ENCODE measurements around the gene ZNF333.

ZNF333 gene

DNA sequence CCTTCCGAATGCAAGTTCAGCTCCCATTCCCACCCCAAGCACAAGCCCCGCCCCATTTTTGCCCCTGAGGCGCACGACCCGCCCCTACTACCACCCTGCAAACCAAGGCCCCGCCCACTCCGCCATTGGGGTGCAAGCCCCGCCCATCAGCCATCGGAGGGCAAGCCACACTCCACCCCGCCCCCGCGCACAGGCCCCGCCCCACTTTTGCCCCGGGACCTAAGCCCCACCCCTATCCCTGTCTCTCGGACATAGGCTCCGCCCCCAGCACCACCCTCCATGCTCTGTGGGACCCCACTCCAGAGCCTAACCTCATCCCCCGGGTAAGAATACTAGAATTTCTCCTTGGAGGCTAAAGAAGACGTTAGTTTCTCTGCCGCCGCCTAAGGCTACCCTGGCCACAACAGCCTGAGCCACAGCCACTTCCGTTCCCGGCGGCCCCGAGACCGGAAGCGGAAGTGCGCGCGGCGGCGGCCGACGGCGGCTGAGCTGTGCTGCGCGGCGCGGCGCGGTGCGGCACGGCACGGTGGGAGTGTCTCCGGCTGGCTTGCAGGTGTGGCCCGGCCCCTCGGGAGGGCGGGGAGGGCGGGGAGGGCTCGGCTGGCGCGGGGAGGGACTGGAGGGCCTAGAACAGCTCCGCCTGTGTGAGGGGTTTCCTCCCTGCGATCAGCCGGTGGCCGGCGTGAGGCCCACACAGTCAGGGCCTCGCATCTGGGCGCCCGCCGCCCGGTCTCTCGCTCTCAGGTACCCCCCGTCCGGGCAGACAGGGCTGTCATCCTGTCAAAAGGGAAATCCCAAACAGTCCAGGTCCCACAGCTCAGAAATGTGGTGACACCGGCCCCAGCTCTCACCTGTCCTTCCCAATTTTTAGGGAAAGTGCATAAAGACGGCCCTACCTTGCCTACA lies at the start of gene ZNF333:
Gene ZNF333, plus strand, starts transcription at position 451 of the 906 bp plus-strand sequence. CDS start 3,444 bp downstream, outside the sequence.
- peak within 1 kb of the TSS; percentile 82 for H3K27ac ChIP-seq (ENCODE audit: extremely low read depth, low read depth, low read length)
- CTCF ChIA-PET: interaction anchor here (0.6 to 9.2 kb wide), 3 partner anchors 117 to 185 kb away, joined by 4 to 137 read pairs (median 5); partner anchors contain the start of gene NDUFB7
- no peak for TF ChIP-seq ZBTB20 (tag by site-specific recombination; IDR thresholded peaks at IDR 0.05)
- no peak for TF ChIP-seq SCRT2 (tag by site-specific recombination; IDR thresholded peaks at IDR 0.05)
- no peak for TF ChIP-seq ZNF302 (tag by site-specific recombination; IDR thresholded peaks at IDR 0.05; ENCODE audit: low read depth)
- no peak for TF ChIP-seq ZNF792 (tag by site-specific recombination; IDR thresholded peaks at IDR 0.05)
- TF ChIP-seq, protein P1, sequence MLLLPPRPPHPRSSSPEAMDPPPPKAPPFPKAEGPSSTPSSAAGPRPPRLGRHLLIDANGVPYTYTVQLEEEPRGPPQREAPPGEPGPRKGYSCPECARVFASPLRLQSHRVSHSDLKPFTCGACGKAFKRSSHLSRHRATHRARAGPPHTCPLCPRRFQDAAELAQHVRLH (tag by site-specific recombination; IDR thresholded peaks at IDR 0.05): peak; percentile 43; the same call in 1 of the 2 replicates
- no peak for TF ChIP-seq ZNF837 (tag by site-specific recombination; IDR thresholded peaks at IDR 0.05)
- peak; percentile 45; the same call in 1 of the 2 replicates for TF ChIP-seq ZNF660 (tag by site-specific recombination; IDR thresholded peaks at IDR 0.05)
- TF ChIP-seq ZNF510 (tag by site-specific recombination; IDR thresholded peaks at IDR 0.05; ENCODE audit: insufficient replicate concordance): no peak
- peak; percentile 59 for TF ChIP-seq KLF8 (tag by site-specific recombination; IDR thresholded peaks at IDR 0.05)
- peak; percentile 74 for TF ChIP-seq SP2 (tag by site-specific recombination; IDR thresholded peaks at IDR 0.05)
- peak; percentile 68 for TF ChIP-seq ZXDB (tag by site-specific recombination; IDR thresholded peaks at IDR 0.05)
- no peak for TF ChIP-seq ZNF514 (tag by site-specific recombination; IDR thresholded peaks at IDR 0.05)
- no peak for TF ChIP-seq ZNF2 (tag by site-specific recombination; IDR thresholded peaks at IDR 0.05)
- TF ChIP-seq ZNF747 (tag by site-specific recombination; IDR thresholded peaks at IDR 0.05): no peak
- TF ChIP-seq, protein P2, sequence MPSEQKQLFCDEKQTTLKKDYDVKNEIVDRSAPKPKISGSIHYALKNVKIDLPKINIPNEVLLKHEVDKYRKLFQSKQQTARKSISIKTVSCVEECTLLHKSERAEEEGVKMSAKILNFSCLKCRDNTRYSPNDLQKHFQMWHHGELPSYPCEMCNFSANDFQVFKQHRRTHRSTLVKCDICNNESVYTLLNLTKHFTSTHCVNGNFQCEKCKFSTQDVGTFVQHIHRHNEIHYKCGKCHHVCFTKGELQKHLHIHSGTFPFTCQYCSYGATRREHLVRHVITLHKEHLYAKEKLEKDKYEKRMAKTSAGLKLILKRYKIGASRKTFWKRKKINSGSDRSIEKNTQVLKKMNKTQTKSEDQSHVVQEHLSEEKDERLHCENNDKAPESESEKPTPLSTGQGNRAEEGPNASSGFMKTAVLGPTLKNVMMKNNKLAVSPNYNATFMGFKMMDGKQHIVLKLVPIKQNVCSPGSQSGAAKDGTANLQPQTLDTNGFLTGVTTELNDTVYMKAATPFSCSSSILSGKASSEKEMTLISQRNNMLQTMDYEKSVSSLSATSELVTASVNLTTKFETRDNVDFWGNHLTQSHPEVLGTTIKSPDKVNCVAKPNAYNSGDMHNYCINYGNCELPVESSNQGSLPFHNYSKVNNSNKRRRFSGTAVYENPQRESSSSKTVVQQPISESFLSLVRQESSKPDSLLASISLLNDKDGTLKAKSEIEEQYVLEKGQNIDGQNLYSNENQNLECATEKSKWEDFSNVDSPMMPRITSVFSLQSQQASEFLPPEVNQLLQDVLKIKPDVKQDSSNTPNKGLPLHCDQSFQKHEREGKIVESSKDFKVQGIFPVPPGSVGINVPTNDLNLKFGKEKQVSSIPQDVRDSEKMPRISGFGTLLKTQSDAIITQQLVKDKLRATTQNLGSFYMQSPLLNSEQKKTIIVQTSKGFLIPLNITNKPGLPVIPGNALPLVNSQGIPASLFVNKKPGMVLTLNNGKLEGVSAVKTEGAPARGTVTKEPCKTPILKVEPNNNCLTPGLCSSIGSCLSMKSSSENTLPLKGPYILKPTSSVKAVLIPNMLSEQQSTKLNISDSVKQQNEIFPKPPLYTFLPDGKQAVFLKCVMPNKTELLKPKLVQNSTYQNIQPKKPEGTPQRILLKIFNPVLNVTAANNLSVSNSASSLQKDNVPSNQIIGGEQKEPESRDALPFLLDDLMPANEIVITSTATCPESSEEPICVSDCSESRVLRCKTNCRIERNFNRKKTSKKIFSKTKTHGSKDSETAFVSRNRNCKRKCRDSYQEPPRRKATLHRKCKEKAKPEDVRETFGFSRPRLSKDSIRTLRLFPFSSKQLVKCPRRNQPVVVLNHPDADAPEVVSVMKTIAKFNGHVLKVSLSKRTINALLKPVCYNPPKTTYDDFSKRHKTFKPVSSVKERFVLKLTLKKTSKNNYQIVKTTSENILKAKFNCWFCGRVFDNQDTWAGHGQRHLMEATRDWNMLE (tag by site-specific recombination; conservative IDR thresholded peaks at IDR 0.05; ENCODE audit: low read depth): peak; percentile 94
- TF ChIP-seq, protein P3, sequence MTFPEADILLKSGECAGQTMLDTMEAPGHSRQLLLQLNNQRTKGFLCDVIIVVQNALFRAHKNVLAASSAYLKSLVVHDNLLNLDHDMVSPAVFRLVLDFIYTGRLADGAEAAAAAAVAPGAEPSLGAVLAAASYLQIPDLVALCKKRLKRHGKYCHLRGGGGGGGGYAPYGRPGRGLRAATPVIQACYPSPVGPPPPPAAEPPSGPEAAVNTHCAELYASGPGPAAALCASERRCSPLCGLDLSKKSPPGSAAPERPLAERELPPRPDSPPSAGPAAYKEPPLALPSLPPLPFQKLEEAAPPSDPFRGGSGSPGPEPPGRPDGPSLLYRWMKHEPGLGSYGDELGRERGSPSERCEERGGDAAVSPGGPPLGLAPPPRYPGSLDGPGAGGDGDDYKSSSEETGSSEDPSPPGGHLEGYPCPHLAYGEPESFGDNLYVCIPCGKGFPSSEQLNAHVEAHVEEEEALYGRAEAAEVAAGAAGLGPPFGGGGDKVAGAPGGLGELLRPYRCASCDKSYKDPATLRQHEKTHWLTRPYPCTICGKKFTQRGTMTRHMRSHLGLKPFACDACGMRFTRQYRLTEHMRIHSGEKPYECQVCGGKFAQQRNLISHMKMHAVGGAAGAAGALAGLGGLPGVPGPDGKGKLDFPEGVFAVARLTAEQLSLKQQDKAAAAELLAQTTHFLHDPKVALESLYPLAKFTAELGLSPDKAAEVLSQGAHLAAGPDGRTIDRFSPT (tag by site-specific recombination; IDR thresholded peaks at IDR 0.05): peak; percentile 41; the same call in 1 of the 2 replicates
- no peak for TF ChIP-seq MZF1 (tag by site-specific recombination; IDR thresholded peaks at IDR 0.05; ENCODE audit: borderline replicate concordance)
- no peak for TF ChIP-seq FEZF1 (tag by site-specific recombination; IDR thresholded peaks at IDR 0.05)
- peak; percentile 14; the same call in 1 of the 2 replicates for TF ChIP-seq KLF1 (tag by site-specific recombination; IDR thresholded peaks at IDR 0.05)
- TF ChIP-seq, protein P4, sequence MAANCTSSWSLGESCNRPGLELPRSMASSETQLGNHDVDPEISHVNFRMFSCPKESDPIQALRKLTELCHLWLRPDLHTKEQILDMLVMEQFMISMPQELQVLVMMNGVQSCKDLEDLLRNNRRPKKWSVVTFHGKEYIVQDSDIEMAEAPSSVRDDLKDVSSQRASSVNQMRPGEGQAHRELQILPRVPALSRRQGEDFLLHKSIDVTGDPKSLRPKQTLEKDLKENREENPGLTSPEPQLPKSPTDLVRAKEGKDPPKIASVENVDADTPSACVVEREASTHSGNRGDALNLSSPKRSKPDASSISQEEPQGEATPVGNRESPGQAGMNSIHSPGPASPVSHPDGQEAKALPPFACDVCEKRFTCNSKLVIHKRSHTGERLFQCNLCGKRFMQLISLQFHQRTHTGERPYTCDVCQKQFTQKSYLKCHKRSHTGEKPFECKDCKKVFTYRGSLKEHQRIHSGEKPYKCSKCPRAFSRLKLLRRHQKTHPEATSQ (tag by site-specific recombination; IDR thresholded peaks at IDR 0.05): no peak
- TF ChIP-seq, protein P5, sequence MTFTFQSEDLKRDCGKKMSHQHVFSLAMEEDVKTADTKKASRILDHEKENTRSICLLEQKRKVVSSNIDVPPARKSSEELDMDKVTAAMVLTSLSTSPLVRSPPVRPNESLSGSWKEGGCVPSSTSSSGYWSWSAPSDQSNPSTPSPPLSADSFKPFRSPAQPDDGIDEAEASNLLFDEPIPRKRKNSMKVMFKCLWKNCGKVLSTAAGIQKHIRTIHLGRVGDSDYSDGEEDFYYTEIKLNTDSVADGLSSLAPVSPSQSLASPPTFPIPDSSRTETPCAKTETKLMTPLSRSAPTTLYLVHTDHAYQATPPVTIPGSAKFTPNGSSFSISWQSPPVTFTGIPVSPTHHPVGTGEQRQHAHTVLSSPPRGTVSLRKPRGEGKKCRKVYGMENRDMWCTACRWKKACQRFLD (tag by site-specific recombination; IDR thresholded peaks at IDR 0.05): no peak
- no peak for TF ChIP-seq ZBTB48 (tag by site-specific recombination; IDR thresholded peaks at IDR 0.05)
- TF ChIP-seq ZNF777 (tag by site-specific recombination; IDR thresholded peaks at IDR 0.05; ENCODE audit: borderline replicate concordance): no peak
- TF ChIP-seq ZNF274 (IDR thresholded peaks at IDR 0.05; ENCODE audit: low read length): no peak
- no peak for TF ChIP-seq ZNF274 (tag by site-specific recombination; IDR thresholded peaks at IDR 0.05; ENCODE audit: borderline replicate concordance)
- TF ChIP-seq GFI1B (tag by site-specific recombination; IDR thresholded peaks at IDR 0.05): no peak
- TF ChIP-seq ZNF354C (tag by site-specific recombination; IDR thresholded peaks at IDR 0.05; ENCODE audit: borderline replicate concordance, low read depth): no peak
- peak; percentile 71 for TF ChIP-seq KLF10 (tag by site-specific recombination; IDR thresholded peaks at IDR 0.05)

More for the DNA sequence above, at the start of gene ZNF333:
- Histone ChIP-seq H3K4me3 (ENCODE audit: low read depth, low read length) (peak within 1 kb of the TSS; percentile 74), H3K36me3 (ENCODE audit: control insufficient read depth in 2 of 2, insufficient read depth in 1 of 2, low read length in 2 of 2) (peaks cover 0 to 12% of the 10 kb centered on the region in 2 experiments; a peak in 2 of 3 replicates), H3K4me1 (ENCODE audit: control insufficient read depth, insufficient read depth, low read length) (no peaks in the 10 kb centered on the region; the same call in 1 of the 2 replicates), H3K9me3 (ENCODE audit: control insufficient read depth, insufficient read depth, low read depth, low read length) (no peaks in the 10 kb centered on the region)
- POLR2A ChIA-PET: interaction anchor here (0.6 to 1.5 kb wide), 13 partner anchors 9 to 1361 kb away, joined by 3 to 14 read pairs (median 4); partner anchors contain the start of genes ADGRE3, ASF1B, DNAJB1 and NDUFB7

Measured in HEK293 (cell line).